H1 (cell line): ENCODE measurements around the gene CXCL10. TPM values are rescaled to one million over a fixed set of nuclear protein-coding genes. Genes with fewer than 3 reads are reported as not detected.

Source experiments
- polyA plus RNA-seq, 7 experiments: library from polyadenylated mRNA; depleted of rRNA in 3 of 7; stranded (reverse) in 5 of 7; unstranded in 2 of 7; fragments of >200 nt in 5 of 7; fragments of 200-250 nt in 2 of 7; gene quantifications; 1 replicate in 5 of 7; 2 replicates in 1 of 7; 4 replicates in 1 of 7; pipeline versions ENCODE4 v1.2.1 to v1.2.3, GENCODE V29; 2011 to 2013; ENCODE audit warnings: missing spikeins in 2 of 7, mixed read lengths in 2 of 7
- total RNA-seq: library from RNA; stranded (reverse); fragmentation: NEBNext Ultra II Directional; extraction: Animal tissue kit (Norgen Biotek cat#: 25700); gene quantifications from 2 replicates; pipeline ENCODE4 v1.2.1, GENCODE V29; 2021
- TF ChIP-seq, protein P1 (sequence below), 3 experiments: IDR thresholded peaks; 1 replicate in 2 of 3; 2 replicates in 1 of 3; pipeline versions ENCODE4 v1.5.1 to v1.6.1; 2011; ENCODE audit warnings: low read length in 3 of 3, mild to moderate bottlenecking in 3 of 3, inconsistent platforms in 2 of 3, low read depth in 1 of 3, moderate library complexity in 1 of 3; ENCODE audit not compliant: insufficient read depth in 1 of 3; ENCODE audit errors: control extremely low read depth in 1 of 3

Gene CXCL10
- total and polyA plus RNA-seq, 2 of the 8 experiments (the other 6 are each of a cell fraction or from before 2014, with no cell fraction given), result not detected

GRCh38 chr4:75985116-75985515 lies 38.2 kb downstream of the CXCL10 start (continued):
- TF ChIP-seq, protein P1, sequence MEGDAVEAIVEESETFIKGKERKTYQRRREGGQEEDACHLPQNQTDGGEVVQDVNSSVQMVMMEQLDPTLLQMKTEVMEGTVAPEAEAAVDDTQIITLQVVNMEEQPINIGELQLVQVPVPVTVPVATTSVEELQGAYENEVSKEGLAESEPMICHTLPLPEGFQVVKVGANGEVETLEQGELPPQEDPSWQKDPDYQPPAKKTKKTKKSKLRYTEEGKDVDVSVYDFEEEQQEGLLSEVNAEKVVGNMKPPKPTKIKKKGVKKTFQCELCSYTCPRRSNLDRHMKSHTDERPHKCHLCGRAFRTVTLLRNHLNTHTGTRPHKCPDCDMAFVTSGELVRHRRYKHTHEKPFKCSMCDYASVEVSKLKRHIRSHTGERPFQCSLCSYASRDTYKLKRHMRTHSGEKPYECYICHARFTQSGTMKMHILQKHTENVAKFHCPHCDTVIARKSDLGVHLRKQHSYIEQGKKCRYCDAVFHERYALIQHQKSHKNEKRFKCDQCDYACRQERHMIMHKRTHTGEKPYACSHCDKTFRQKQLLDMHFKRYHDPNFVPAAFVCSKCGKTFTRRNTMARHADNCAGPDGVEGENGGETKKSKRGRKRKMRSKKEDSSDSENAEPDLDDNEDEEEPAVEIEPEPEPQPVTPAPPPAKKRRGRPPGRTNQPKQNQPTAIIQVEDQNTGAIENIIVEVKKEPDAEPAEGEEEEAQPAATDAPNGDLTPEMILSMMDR (IDR thresholded peaks at IDR 0.05; ENCODE audit: control extremely low read depth in 1 of 3, insufficient read depth in 1 of 3, low read depth in 1 of 3, low read length in 3 of 3), result no peak
